NCI-H524 treated with DMSO at 0.1 percent for 48 hours (cell line): ENCODE results near the gene DLD.
"Not testable (repeated sequence)": the region's sequence is repeated elsewhere in the genome, so short reads cannot be mapped to it uniquely, and the experiment has no call there.

Experiments
- DNase-seq: peaks from one replicate; lab custom pipeline; 2025; lab: John Stamatoyannopoulos, UW

Gene DLD

GRCh38 chr7:107890962-107891635, at the start of gene DLD:
Gene DLD, plus strand, starts transcription at chr7:107891183. Its CDS starts 68 bp downstream, at chr7:107891251.
- DNase-seq: peak; percentile 68

- DNase-seq: no peak
Observed at GRCh38 chr7:107842213-107842612, 48.8 kb upstream of the DLD start.

- no peak for DNase-seq
Observed at GRCh38 chr7:107843184-107843583, 47.8 kb upstream of the DLD start.

GRCh38 chr7:107846324-107846723, 44.7 kb upstream of the DLD start:
- DNase-seq: no peak

GRCh38 chr7:107847168-107847835, 43.7 kb upstream of the DLD start:
- no peak for DNase-seq

GRCh38 chr7:107847836-107848175, 43.2 kb upstream of the DLD start:
- not testable (repeated sequence) for DNase-seq

GRCh38 chr7:107848211-107848610, 42.8 kb upstream of the DLD start:
- DNase-seq: not testable (repeated sequence)

- no peak for DNase-seq
Observed at GRCh38 chr7:107850216-107850615, 40.8 kb upstream of the DLD start.

- DNase-seq: no peak
Observed at GRCh38 chr7:107850643-107851042, 40.3 kb upstream of the DLD start.

- no peak for DNase-seq
Observed at GRCh38 chr7:107854454-107854853, 36.5 kb upstream of the DLD start.

- DNase-seq: no peak
Observed at GRCh38 chr7:107854989-107855388, 36.0 kb upstream of the DLD start.

GRCh38 chr7:107856806-107857540, 34.0 kb upstream of the DLD start:
- DNase-seq: no peak

- no peak for DNase-seq
Observed at GRCh38 chr7:107857541-107857912, 33.5 kb upstream of the DLD start.

GRCh38 chr7:107858280-107858679, 32.7 kb upstream of the DLD start:
- DNase-seq: no peak

GRCh38 chr7:107860279-107860961, 30.6 kb upstream of the DLD start:
- no peak for DNase-seq

- DNase-seq: no peak
Observed at GRCh38 chr7:107860981-107861652, 29.9 kb upstream of the DLD start.

- no peak for DNase-seq
Observed at GRCh38 chr7:107865956-107866775, 24.8 kb upstream of the DLD start.

- no peak for DNase-seq
Observed at GRCh38 chr7:107867858-107868466, 23.0 kb upstream of the DLD start.

GRCh38 chr7:107870427-107871000, 20.5 kb upstream of the DLD start:
- no peak for DNase-seq

GRCh38 chr7:107874111-107874510, 16.9 kb upstream of the DLD start:
- DNase-seq: no peak
